Stimulated activated CD8-positive, alpha-beta memory T cell treated with anti-CD3 and anti-CD28 coated beads, Interleukin-15, amount 100 ng/mL, for 48 hours (primary cell): Measurements from ENCODE around the gene NEAT1.
"Not testable (repeated sequence)": the region's sequence is repeated elsewhere in the genome, so short reads cannot be mapped to it uniquely, and the experiment has no call there.

Experiments
- DNase-seq, 2 donors: peaks; one replicate each; pipeline ENCODE4 v3.0.0-alpha.2; 2020; ENCODE audit warnings: low read depth in 2 of 2

Gene NEAT1

DNA sequence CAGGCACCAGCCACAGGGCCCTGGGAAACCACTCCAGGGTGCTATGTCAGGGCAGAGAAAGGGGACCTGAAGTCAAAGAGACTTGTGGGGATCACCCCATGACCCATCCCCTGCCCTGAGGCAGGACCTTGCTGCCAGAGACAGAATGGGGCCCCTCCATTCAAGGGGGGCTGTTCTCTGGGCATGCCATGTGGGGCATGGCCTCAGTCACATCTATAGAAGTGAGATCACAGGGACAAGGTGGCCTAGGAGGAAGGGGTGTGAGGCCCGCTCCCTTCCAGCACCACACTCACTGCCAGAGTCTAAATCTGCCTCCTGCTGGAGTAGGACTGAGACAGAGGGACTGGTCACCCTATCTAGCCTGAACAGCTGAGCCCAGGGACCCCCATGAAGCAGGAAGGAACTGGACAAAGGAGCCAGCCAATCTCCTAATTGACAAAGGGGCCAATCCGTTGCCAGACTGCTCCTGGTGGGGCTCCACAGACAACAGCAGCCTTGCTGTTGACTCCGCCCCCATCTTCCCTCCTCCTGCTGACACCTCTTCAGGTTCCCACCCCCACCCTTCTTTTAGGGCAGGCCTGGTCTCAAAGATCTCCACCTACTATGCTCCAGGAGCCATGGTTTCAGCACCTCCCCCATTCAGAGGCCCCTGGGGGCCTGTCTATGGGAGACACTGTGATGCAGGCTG lies 26.0 kb downstream of the NEAT1 start:
- no peak for DNase-seq

DNA sequence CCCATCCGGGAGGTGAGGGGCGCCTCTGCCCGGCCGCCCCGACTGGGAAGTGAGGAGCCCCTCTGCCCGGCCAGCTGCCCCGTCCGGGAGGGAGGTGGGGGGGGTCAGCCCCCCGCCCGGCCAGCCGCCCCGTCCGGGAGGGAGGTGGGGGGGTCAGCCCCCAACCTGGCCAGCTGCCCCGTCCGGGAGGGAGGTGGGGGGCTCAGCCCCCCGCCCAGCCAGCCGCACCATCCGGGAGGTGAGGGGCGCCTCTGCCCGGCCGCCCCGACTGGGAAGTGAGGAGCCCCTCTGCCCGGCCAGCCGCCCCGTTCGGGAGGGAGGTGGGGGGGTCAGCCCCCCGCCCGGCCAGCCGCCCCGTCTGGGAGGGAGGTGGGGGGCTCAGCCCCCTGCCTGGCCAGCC lies 28.7 kb downstream of the NEAT1 start:
- not testable (repeated sequence) for DNase-seq

DNA sequence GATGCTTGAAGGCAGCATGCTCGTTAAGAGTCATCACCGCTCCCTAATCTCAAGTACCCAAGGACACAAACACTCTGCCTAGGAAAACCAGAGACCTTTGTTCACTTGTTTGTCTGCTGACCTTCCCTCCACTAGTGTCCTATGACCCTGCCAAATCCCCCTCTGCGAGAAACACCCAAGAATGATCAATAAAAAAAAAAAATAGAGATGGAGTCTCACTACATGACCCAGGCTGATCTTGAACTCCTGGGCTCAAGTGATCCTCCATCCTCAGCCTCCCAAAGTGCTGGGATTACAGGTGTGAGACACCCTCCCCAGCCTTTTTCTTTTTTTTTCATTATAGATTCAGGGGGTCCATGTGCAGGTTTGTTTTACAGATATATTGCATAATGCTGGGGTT lies 29.7 kb downstream of the NEAT1 start:
- DNase-seq = not testable (repeated sequence)

DNA sequence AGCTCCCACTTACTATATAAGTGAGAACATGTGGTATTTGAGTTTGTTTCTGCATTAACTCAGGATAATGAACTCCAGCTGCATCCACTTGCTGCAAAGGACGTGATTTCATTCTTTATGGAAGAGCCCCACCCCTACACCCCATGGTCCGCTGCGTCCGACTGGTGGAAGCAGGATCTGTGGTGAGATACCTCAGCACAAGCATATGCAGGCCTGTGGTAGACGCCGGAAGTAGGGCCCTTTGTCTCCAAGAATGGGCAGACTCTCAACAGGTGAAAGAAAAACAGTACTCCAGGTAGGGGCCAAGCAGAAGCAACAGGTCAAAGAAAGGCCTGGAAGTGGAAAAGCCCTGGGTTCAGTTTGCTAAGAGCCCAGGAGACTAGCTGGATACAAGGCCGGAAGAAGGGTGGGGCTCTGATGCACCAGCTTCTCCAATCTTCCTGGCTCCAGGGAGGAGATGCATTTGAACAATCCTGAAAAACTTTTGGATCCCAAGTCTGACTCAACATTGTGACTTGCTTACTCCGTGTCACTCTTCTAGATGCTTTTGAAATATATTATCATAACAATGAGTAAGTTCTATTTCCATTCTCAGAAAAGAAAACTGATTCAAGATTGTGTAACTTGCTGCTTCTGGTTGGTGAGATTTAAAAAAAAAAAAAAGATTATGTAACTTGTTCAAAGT lies 30.4 kb downstream of the NEAT1 start:
- DNase-seq = no peak

DNA sequence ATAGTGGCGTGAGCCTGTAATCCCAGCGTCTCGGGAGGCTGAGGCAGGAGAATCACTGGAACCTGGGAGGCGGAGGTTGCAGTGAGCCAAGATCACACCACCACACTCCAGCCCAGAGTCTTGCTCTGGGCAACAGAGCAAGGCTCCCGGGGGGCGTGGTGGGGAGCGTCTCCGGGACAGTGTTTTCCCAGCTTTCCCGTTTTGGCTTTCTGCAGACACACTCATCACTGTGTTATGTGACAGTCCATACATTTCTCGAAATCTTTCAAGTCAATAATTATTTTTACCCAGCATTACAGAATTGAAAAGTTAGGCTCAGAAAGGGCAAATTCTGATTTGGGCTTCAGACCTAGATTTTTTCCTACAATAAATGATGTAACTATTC lies 31.7 kb downstream of the NEAT1 start:
- DNase-seq = no peak

DNA sequence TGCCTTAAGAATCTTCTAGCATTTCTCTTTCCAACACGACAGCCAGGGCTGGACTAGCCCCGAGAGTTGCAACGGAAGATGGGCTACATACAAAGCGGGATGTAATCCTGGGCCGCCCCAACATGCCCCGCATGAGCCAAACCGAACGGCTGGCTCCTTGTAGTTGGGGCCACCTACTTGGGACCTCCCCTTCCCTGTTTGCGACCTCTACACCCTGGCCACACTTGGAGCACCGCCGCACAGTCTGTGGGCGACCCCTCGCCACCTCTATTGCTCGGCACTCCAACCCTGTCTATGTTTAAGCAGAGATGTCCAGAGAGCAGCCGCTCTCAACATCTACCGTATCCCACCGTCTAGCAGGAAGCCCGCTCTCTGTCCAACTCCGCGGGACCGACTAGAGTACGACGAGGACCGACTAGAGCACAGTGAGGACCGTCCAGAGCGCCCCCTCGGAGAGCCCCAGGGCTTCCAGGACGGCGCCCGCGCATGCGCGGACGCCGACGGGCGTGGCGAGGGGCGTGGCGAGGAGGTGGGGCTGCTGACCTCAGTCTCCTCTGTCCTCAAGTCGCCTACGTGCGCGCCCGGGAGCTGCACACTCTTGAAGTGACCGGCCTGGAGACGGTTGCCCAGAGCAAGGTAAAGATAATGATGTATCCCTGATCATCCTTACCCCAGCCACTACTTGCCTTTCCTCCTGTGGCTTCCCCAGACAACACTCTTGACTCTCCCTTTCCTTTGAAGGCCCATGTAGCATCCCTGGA lies 32.3 kb downstream of the NEAT1 start:
- peak; percentile 81 to 84 for DNase-seq

DNA sequence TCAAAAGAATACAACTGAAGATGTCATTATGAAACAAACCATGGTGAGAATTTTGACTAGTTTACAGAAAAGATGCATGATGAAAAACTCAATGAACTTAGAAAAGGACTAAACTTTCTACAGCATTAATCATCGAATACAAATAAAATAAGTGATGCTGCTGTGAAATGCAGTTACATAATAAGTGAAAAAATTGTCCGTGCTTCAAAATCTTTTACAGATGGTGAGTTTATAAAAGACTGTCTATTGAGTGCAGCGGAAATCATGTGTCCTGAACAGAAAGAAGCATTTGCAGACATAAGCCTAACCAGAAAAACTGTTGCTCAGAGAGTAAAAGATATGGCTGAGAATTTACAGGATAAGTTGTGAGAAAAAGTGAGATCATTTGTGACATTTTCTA lies 33.8 kb downstream of the NEAT1 start:
- DNase-seq = no peak

DNA sequence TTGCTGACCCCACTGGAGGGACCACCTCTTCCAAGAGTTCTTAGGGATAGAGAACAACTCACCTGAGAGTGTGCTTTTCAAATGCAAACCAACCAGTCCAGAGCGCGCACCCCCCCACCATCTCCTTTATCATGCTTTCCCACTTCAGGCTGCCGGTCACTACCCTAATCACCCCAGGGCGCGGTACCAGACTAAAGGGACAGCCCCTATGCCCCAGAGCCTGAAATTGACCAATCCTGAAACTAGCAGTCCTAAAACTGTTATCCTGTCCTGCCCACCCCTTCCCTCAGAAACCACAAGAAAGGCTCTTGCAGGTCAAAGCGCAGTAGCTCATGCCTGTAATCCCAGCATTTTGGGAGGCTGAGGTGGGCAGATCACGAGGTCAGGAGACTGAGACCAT lies 37.0 kb downstream of the NEAT1 start:
- no peak for DNase-seq

DNA sequence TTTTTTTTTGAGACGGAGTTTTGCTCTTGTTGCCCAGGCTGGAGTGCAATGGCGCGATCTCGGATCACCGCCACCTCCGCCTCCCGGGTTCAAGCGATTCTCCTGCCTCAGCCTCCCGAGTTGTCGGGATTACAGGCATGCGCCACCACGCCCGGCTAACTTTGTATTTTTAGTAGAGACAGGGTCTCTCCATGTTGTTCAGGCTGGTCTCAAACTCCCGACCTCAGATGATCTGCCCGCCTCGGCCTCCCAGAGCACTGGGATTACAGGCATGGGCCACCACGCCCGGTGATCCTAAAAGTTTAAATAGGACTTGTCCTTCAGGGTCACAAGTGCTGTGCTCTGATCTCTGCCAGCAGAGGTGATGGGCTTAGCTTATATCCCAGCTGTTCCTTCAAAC lies 42.9 kb downstream of the NEAT1 start:
- not testable (repeated sequence) for DNase-seq

DNA sequence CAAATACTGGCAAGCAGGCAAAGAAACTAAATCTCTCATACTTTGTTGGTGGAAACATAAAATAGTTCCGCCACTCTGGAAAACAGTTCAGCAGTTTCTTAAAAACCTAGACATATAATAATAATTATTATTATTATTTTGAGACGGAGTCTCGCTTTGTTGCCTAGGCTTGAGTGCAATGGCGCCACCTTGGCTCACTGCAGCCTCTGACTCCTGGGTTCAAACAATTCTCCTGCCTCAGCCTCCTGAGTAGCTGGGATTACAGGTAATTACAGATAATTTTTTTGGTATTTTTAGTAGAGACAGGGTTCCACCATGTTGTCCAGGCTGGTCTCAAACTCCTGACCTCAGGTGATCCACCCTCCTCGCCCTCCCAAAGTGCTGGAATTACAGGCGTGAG lies 44.7 kb downstream of the NEAT1 start:
- not testable (repeated sequence) for DNase-seq

DNA sequence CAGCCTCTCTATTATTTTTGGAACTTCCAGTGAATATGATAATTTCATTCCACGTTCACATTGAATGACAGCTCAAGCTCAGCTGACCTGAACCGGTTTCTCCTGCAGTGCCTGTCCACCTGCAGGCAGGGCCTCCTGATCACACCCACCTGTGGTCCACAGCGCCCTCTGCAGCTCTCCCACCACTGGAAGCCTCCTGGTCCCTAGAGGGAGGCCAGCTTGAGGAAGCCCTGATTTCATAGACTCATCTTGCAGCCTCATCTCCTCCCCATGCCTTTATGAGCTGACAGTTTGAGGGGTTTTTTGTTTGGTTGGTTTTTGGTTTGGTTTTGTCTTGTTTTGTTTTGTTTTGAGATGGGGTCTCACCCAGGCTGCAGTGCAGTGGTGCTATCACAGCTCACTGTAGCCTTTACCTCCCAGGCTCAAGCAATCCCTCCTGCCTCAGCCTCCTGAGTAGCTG lies 46.3 kb downstream of the NEAT1 start:
- no peak for DNase-seq

DNA sequence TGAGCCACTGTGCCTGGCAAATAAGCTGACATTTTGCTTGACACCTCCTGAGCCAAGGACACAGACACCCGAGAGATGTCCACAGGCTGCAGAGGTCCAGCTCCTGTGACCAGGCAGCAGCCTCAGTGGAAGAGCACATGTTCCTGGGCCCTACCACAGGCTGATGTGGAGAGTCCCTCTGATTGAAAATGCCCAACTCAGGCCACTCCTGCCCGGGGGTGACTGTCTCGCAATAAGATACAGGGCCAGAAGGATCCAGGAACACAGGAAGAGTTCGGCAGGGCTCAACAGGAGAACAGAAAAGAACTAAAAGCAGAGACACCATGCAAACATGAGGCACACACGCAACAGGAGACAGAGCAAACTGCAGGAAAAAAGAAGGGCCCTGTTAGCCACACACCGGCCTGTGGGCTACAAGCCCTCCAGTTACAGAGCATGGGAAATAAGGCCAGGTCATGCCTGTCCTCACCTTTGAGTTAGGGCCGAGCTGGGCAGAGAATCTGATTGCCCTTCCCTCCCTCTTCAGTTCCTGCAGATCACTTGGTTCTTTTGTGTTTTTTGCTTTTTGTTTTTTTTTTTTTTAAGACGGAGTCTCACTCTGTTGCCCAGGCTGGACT lies 47.9 kb downstream of the NEAT1 start:
- no peak for DNase-seq

DNA sequence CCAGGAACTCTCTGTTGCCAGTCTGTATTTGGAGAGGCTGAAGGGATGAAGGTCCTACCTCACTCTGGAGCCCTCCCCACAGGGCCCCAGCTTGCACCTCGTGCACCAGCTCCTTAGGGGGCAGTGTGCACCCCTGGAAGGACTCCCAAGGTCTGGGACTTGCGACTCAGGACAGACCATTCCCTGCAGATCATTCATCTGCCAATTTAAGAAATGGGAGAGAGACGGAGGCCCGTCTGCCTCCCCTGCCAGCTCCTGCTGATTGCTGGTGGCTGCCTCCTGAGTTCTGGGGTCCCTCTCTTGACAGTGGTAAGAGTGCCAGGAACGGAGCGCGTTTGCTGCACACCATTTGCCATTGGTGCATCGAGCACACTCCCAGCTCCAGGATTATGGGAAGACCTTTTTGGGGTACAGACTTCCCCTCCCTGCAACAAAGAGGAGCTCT lies 48.9 kb downstream of the NEAT1 start:
- DNase-seq = no peak

DNA sequence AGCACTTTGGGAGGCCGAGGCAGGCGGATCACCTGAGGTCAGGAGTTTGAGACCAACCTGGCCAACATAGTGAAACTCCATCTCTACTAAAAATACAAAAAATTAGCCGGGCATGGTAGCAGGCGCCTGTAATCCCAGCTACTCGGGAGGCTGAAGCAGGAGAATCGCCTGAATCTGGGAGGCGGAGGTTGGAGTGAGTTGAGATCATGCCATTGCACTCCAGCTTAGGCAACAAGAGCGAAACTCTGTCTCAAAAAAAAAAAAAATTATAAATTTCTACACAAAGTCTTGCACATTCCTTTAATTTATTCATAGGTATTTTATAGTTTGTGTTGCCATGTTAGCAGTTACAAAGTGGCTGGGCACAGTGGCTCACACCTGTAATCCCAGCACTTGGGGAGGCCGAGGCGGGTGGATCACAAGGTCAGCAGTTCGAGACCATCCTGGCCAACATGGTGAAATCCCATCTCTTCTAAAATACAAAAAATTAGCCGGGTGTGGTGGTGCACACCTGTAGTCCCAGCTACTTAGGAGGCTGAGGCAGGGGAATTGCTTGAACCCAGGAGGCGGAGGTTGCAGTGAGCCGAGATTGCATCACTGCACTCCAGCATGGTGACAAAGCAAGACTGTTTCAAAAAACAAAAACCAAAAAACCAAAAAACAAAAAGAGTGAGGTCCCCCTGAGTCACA lies 50.1 kb downstream of the NEAT1 start:
- DNase-seq = not testable (repeated sequence)

DNA sequence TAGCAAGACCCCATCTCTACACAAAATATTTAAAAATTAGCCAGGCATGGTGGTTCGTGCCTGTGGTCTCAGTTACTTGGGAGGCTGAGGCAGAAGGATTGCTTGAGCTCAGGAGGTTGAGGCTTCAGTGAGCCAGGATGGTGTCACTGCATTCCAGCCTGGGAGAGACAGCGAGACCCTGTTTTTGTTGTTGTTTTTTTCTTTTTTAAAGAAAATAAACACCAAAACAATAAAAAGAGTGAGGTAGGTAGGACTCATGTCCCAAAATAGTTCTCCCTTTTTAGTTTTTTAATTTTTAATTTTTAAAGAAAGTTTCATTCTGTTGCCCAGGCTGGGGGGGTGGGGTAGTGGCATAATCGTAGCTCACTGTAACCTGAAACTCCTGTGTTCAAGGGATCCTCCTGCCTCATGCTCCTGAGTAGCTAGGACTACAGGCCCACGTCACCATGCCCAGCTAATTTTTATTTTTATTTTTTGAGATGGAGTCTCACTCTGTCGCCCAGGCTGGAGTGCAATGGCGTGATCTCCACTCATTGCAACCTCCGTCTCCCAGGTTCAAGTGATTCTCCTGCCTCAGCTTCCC lies 50.8 kb downstream of the NEAT1 start:
- no peak for DNase-seq

DNA sequence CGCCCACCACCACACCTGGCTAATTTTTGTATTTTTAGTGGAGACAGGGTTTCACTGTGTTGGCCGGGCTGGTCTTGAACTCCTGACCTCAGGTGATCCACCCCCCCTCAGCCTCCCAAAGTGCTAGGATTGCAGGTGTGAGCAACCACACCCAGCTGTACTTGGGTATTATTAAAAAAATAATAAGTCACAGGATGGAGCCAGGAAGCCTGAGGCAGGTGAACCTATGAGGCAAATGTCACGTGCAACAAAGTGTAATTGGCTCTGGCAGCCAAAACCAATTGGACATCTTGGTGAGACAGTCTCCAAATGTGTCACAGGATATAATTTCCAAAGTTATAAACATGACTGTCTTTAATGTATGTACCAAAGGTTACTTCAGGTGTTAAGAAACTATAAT lies 52.3 kb downstream of the NEAT1 start:
- DNase-seq = no peak

DNA sequence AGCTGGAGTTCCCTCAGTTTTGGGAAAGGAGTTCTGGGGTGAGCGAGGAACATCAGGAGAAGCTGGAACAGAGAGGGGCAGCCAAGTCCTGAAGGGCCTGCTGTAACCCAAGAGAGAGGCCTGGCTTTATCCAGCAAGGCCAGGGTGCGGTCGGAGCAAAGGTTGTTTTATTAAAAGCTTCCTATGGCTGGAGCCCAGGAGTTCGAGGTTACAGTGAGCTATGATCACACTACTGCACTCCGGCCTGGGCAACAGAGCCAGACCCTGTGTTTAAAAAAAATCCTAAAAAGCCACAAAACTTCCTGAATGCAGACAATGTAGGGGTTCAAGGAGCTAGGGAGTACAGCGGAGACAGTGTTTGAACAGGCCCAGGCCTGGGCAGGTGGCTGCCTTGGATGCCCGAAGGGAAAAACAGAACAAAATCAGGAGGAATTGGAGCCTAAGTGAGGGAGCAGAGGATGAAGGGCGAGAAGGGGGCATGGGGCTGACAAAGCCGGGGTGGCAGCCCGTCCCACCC lies 54.1 kb downstream of the NEAT1 start:
- no peak for DNase-seq

DNA sequence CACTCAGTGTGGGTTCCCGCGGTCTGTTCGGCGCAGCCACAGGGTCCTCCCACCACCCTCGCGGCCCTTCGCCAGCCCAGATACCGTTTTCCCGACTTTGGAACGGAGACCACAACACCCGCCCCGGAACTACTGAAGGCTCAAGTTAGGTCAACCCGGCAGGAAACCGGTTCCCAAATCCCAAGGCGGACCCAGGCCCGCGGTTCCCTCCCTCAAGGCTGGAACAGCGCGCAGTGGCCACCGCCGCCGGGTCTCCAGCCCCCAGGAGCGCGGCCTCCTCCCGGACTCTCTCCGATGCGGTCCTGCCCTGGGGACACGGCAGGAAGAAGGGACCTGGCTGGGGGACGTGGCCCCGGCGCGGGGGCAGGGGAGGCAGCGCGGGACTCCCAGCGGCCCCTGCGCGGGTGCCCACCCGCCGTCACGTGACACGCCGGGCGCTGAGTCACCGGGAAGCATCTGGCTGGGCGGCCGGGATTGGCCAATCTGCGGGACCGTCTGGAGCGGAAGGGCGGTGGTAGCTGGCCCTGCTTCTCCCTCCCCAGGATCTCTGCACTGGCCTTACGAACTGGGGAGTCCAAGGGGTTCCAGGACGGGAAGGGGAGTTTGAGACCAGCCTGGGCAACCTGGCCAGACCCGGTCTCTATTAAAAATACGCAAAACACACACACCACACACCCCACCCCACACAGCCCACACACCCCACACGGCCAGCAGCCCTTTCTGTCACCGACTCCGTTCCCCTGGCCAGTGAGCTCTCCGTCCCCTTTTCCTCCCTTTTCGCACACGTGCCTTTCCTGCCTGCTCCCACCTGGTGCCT lies 54.8 kb downstream of the NEAT1 start:
- peak; percentile 93 to 95 for DNase-seq

DNA sequence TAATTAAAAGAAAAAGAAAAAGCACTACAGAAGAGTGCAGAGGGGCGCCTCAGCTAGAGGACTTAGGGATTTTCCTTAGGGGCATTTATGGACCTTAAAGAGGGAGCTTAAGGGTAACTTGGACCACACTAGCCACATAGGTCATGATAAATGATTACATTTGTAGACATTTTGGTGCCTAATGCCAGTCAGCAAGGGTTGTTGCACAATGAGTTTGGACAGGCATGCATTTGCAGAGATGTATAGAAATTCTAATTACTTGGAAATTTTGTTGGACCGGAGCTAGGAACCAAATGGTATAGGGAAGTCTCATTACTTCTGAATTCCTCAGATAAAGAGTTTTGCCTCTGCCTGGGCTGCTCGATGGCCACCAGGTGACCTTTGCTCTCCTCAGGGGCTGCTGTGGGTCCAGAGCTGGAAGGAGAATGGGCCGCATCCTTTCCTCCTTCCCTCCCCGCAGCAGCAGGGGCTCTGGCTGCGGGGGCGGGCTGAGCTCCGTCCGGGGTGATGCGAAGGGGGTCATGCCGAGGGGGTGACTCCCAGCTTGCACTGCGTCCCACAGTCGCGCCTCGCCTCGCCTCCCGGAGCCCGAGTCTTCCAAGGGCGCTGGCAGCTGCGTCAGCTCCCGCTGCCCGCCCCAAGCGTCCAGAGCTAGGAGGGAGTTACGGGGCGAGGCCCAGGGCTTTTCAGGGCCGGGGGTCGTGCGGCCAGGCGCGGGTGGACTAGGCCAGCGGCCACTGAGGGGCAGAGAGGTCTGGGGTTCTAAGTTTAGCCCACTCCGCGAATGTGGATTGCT lies 56.0 kb downstream of the NEAT1 start:
- DNase-seq = no peak
